GM23248 (cell line): ENCODE measurements around the gene FBXW11.

Experiments used
- EZH2 ChIP-seq: fragments of 200-600 bp; sonication (generic); IDR thresholded peaks from 2 replicates; pipeline ENCODE4 v1.6.1; 2018; ENCODE audit warnings: antibody characterized with exemption, mild to moderate bottlenecking; ENCODE audit not compliant: insufficient read depth, poor library complexity, severe bottlenecking
- EZH2phosphoT487 ChIP-seq: fragments of 200-600 bp; sonication (generic); IDR thresholded peaks from 2 replicates; pipeline ENCODE4 v1.6.1; 2018; ENCODE audit warnings: antibody characterized with exemption, moderate library complexity, mild to moderate bottlenecking, low read depth; ENCODE audit not compliant: insufficient read depth

- TF ChIP-seq EZH2: no peak
- no peak for TF ChIP-seq EZH2phosphoT487
Measured at GRCh38 chr5:172028167-172028566, 21.7 kb upstream of the FBXW11 start.
